Measurements from ENCODE around the gene C2CD2L.

C2CD2L gene

GRCh38 chr11:119077839-119078238, 29.3 kb upstream of the C2CD2L start:
- ChIA-PET POLR2A (interaction anchor here (2.4 kb wide), 1 partner anchor 10 kb away, joined by 9 read pairs; the partner anchor contains the start of gene VPS11), CTCF (interaction anchor here (0.8 to 1.5 kb wide), 4 partner anchors 10 to 29 kb away, joined by 3 to 4 read pairs (median 4); partner anchors contain the start of gene VPS11)
- no peak for DNase-seq (ENCODE audit: extremely low spot score)
- TF ChIP-seq CTCF (IDR thresholded peaks at IDR 0.05; ENCODE audit: control extremely low read depth, extremely low read depth, low read depth, missing control alignments), result no peak

GRCh38 chr11:119078675-119079420, 28.3 kb upstream of the C2CD2L start:
- POLR2A ChIA-PET, result interaction anchor here (1.0 to 2.4 kb wide), 2 partner anchors 11 to 15 kb away, joined by 3 to 9 read pairs; partner anchors contain the start of gene VPS11
- CTCF ChIA-PET, result interaction anchor here (0.8 to 1.5 kb wide), 5 partner anchors 11 to 30 kb away, joined by 3 to 4 read pairs (median 3); partner anchors contain the start of gene VPS11
- DNase-seq (ENCODE audit: extremely low spot score), result no peak
- no peak for TF ChIP-seq CTCF (IDR thresholded peaks at IDR 0.05; ENCODE audit: control extremely low read depth, extremely low read depth, low read depth, missing control alignments)

GRCh38 chr11:119081682-119082260, 25.4 kb upstream of the C2CD2L start:
- no peak for TF ChIP-seq CTCF (IDR thresholded peaks at IDR 0.05; ENCODE audit: control extremely low read depth, extremely low read depth, low read depth, missing control alignments)
- POLR2A ChIA-PET, result interaction anchor here (1.0 to 5.5 kb wide), 2 partner anchors 13 to 14 kb away, joined by 4 to 76 read pairs; partner anchors contain the start of gene VPS11

GRCh38 chr11:119084663-119085436, 22.3 kb upstream of the C2CD2L start, which contains the start of gene HMBS:
HMBS (plus strand) TSS chr11:119084881; CDS start chr11:119085034, 153 bp downstream.
- TF ChIP-seq CTCF (IDR thresholded peaks at IDR 0.05; ENCODE audit: control extremely low read depth, extremely low read depth, low read depth, missing control alignments), result no peak
- POLR2A ChIA-PET, result interaction anchor here (0.6 to 5.5 kb wide), 14 partner anchors 8 to 1524 kb away, joined by 3 to 76 read pairs (median 8); partner anchors contain the start of genes HINFP, HYOU1 and VPS11
- DNase-seq (ENCODE audit: extremely low spot score), result peak; percentile 92
- CTCF ChIA-PET, result interaction anchor here (0.8 to 1.3 kb wide), 5 partner anchors 10 to 121 kb away, joined by 3 to 7 read pairs (median 4); partner anchors contain the start of genes CBL and DPAGT1

More at GRCh38 chr11:119081682-119082260, 25.4 kb upstream of the C2CD2L start:
- no peak for DNase-seq (ENCODE audit: extremely low spot score)
- CTCF ChIA-PET, result interaction anchor here (0.9 to 2.0 kb wide), 4 partner anchors 10 to 25 kb away, joined by 3 to 5 read pairs (median 4); partner anchors contain the start of gene VPS11

GRCh38 chr11:119085437-119085847, 21.7 kb upstream of the C2CD2L start:
- peak; percentile 34 for DNase-seq (ENCODE audit: extremely low spot score)
- CTCF ChIA-PET, result interaction anchor here (0.8 to 1.6 kb wide), 5 partner anchors 9 to 18 kb away, joined by 3 to 7 read pairs (median 4); partner anchors contain the start of genes DPAGT1 and VPS11
- POLR2A ChIA-PET, result interaction anchor here (0.6 to 5.5 kb wide), 14 partner anchors 7 to 1758 kb away, joined by 3 to 76 read pairs (median 8); partner anchors contain the start of genes HINFP, HYOU1 and VPS11
- no peak for TF ChIP-seq CTCF (IDR thresholded peaks at IDR 0.05; ENCODE audit: control extremely low read depth, extremely low read depth, low read depth, missing control alignments)
